SIG-M5 (cell line): ENCODE data around the gene NR1H2.
A peak's percentile ranks its signal among the peaks of the same experiment; 100 is the strongest.
"Not testable (repeated sequence)": the region's sequence is repeated elsewhere in the genome, so short reads cannot be mapped to it uniquely, and the experiment has no call there.

Source experiments
- DNase-seq: peaks from one replicate; lab custom pipeline; 2025; lab: John Stamatoyannopoulos, UW

NR1H2 gene

GRCh38 chr19:50378863-50379236 lies 2.6 kb downstream of the NR1H2 start:
- DNase-seq, result no peak

GRCh38 chr19:50379602-50380001 lies 3.3 kb downstream of the NR1H2 start:
- no peak for DNase-seq

DNA sequence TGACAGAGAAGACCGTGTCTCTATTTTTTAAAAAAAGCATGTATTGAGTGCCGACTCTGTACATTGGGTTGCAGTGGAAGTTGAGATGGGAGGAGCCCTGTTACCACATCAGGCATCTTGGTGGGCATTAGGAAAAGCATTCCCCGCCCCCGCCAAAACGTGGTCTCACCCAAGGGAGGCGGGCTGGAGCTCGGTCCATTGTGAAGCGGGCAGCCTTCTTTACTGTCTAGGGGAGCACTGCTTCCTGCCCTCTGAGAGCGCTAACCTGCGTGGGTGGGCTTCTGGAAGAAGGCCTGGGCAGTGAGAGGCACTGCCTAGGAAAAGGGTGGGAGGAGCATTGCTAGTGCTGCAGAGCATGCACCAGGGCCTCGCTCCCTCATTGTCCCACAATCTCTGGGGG lies 3.9 kb downstream of the NR1H2 start:
- no peak for DNase-seq

GRCh38 chr19:50380751-50381151 lies 4.5 kb downstream of the NR1H2 start:
- DNase-seq, result no peak

DNA sequence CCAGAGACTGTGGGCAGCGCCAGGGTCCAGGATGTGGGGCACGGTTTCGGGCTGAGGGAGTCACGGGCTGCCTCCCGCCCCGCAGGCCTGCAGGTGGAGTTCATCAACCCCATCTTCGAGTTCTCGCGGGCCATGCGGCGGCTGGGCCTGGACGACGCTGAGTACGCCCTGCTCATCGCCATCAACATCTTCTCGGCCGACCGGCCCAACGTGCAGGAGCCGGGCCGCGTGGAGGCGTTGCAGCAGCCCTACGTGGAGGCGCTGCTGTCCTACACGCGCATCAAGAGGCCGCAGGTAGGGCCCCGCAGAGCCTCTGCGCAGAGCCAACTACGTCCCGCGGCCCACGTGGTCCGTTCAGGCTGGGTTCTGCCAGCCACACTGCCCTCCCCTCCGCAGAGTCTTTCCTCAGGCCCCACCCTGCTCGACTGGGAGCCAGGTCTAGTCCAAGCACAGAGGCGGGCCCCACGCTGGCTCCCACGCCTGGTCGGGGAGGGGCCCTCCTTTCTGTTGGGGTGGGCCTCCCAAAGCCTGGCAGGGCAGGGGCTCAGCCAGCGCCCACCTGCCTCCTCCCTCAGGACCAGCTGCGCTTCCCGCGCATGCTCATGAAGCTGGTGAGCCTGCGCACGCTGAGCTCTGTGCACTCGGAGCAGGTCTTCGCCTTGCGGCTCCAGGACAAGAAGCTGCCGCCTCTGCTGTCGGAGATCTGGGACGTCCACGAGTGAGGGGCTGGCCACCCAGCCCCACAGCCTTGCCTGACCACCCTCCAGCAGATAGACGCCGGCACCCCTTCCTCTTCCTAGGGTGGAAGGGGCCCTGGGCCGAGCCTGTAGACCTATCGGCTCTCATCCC lies 5.8 kb downstream of the NR1H2 start:
- no peak for DNase-seq

- no peak for DNase-seq
Observed at GRCh38 chr19:50383001-50383851, 7.0 kb downstream of the NR1H2 start.

- peak; percentile 51 for DNase-seq
Observed at GRCh38 chr19:50383852-50384684, 7.8 kb downstream of the NR1H2 start, which contains the start of gene POLD1. TSS of gene POLD1 (plus strand) at chr19:50384347. CDS start at chr19:50398852, 14,505 bp downstream.

DNA sequence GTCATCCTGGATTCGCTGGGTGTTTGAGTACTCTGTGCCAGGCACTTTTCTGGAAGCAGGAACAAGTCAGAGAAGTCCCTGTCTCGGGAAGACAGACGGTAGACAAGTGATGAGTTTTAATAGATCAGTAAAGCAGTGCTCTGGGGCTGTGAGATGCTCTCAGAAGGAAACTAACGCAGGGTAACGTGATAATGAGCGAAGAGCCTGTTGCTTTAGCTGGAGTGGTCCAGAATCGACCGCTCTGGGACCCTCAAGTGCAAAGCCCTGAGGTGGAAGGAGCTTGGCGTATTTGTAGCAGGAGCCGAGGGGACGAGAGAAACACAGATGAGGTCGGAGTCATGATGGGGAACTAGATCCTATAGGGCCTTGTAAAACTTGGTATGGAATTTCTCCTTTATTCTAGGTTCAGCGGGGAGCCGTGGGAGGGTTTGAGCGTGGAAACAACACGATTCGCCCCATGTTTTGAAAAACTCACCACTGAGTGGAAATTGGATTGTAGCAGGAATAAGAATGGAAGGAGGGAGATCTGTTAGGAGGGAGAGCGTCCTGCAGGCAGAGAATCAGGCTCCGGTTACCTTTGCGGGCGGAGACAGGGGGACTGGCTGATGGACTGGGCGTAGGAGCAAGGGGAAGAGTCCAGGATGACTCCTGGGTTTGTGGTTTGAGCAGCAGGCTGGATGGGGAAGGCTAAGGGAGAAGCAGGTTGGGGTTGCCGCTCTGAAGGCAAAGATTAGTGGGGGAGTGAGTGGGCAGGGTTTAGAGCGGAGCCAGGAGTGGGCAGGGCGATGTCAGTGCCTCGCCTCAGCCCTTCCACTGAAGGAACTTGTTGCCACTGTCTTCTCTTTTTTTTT lies 8.7 kb downstream of the NR1H2 start:
- no peak for DNase-seq

DNA sequence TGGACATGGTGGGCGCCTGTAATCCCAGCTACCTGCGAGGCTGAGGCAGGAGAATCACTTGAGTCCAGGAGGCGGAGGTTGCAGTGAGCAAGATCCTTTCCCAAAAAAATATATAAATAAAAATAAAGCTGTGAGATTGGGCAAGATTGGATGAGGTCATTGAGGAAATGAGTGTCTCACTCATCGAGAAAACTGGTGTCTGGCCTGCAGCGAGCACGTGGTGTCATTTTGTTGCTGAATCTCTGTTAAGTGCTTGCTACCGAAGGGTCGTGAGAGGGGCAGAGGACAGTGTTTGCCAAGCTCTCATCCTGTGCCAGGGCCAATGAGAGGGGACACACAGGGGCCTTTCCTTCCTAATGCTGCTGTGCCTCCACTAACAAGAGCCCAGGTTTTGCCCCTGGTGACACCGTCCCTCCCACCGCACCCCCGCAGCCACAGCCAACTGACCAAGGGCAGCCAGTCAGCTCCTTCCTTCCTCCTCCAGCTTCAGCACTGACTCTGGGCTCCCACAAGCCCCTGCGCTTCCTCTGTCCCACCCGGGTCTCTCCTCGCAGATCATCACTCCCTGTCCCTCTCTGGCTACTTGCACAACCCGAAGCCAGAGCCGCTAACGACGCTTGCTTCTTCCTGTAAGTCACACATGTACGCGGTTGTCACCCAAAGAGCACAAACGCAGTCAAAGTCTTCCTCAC lies 11.1 kb downstream of the NR1H2 start:
- DNase-seq, result no peak

GRCh38 chr19:50387868-50388245 lies 11.6 kb downstream of the NR1H2 start:
- no peak for DNase-seq

DNA sequence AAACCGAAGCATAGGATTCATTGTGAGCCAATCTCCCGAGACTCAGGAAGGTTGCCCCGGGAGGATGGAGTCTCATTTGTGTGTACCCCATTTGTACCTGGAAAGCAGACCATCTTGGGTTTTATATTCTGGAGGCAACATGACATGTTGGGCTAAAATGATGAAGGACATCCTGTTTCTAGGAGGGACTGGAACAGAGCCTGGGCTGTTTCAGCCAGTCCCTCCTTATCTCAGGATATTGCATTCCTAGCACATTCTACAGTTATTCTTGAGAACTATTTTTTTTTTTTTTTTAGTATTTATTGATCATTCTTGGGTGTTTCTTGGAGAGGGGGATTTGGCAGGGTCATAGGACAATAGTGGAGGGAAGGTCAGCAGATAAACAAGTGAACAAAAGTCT lies 14.0 kb downstream of the NR1H2 start:
- not testable (repeated sequence) for DNase-seq

DNA sequence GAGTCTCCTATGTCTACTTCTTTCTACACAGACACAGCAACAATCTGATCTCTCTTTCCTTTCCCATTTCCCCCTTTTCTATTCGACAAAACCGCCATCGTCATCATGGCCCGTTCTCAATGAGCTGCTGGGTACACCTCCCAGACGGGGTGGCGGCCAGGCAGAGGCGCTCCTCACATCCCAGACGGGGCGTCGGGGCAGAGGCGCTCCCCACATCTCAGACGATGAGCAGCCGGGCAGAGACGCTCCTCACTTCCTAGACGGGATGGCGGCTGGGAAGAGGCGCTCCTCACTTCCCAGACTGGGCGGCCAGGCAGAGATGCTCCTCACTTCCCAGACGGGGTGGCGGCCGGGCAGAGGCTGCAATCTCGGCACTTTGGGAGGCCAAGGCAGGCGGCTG lies 14.7 kb downstream of the NR1H2 start:
- DNase-seq, result not testable (repeated sequence)

DNA sequence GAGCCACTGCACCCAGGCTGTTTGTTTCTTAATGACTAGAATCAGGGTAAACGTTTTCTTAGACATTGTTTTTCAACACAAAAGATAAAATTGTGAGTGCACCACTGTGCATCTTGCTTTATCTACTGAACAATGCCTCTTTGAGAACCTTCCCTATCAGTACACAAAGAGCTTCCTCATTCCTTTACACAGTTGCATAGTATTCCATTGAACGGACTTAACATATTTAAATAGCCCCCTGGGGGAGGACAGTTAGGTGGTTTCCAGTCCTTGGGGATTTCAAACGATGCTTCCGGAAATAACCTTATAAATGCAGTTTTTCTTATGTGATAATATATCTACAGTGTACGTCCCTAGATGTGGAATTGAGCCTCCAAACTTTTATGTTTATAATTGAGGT lies 16.5 kb downstream of the NR1H2 start:
- DNase-seq, result no peak

GRCh38 chr19:50393589-50393988 lies 17.3 kb downstream of the NR1H2 start:
- DNase-seq, result no peak

DNA sequence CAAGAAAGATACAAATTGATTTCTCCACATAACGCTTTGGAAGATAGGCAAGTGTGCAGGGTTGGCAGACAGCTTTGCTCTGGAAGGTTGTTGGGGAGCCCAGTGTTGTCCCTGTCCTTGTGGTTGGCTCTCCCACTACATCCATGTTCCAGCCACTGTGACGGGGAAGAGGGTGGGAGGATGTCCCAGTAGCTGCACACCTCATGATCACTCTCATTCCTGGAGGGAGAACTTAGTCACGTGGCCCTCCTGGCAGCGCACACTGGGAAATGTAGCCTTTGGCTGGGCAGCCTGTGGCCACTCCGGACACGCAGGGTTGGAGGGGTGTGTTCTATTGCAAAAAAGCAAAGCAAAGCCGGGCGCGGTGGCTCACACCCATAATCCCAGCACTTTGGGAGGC lies 17.8 kb downstream of the NR1H2 start:
- DNase-seq, result no peak

DNA sequence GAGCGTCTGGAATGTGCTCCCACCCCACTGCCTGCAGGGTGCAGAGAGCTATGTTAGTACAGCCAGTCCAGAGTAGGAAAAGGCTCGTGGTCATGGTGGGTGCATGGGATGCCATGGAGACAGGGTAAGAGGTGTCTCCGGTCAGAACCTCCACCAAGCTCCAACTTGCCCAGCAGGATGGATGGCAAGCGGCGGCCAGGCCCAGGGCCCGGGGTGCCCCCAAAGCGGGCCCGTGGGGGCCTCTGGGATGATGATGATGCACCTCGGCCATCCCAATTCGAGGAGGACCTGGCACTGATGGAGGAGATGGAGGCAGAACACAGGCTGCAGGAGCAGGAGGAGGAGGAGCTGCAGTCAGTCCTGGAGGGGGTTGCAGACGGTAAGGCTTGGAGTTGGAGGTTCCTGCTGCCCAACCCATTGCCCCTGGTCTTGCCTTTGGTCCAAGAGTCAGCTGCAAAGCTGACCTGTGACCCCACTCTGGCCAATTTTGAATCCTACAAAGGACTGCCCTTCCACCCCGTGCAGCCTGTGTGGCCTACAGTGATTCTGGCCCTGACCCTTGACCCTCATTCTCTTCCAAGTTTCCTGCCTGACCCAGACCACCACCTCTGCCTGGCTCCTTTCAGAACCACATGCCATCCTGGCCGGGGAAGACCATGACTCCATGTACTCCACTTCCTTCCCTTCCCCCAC lies 22.6 kb downstream of the NR1H2 start:
- DNase-seq, result no peak

DNA sequence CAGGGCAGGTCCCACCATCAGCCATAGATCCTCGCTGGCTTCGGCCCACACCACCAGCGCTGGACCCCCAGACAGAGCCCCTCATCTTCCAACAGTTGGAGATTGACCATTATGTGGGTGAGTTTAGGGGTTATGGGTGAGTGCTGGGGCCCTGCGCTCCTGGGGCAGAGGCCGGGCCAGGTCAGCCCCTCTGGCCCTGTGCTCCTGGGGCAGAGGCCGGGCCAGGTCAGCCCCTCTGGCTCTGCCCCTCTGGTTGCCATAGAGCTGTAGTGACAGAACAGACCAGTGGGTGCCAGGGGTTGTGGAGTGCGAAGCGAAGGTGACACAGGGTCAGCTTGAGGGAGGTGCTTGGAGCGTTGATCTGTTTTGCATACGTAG lies 23.1 kb downstream of the NR1H2 start:
- DNase-seq, result no peak

DNA sequence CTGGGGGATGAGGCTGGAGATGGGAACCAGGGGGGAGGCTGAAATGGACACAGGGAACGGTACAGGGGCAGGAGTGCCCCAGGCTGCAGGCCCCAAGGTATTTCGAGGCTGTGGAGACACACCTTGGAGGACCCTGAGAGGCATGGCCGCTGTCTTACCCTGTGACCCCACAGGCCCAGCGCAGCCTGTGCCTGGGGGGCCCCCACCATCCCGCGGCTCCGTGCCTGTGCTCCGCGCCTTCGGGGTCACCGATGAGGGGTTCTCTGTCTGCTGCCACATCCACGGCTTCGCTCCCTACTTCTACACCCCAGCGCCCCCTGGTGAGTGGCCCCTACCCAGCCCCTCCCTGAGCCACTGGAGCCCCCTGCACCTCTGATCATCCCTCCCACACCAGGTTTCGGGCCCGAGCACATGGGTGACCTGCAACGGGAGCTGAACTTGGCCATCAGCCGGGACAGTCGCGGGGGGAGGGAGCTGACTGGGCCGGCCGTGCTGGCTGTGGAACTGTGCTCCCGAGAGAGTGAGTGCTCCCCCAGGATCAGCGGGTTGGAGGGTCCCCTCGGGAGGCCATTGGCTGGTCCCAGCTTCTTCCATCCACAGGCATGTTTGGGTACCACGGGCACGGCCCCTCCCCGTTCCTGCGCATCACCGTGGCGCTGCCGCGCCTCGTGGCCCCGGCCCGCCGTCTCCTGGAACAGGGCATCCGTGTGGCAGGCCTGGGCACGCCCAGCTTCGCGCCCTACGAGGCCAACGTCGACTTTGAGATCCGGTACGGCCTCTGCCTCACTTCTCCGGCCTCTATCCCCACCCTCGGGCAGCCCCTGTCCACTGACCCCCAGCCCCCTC lies 25.6 kb downstream of the NR1H2 start:
- DNase-seq, result no peak
